HG03280 (cell line): ENCODE measurements around the gene MAPK1.
"Not testable (repeated sequence)": the region's sequence is repeated elsewhere in the genome, so short reads cannot be mapped to it uniquely, and the experiment has no call there.

Experiments used
- ATAC-seq: cut with Tn5 transposase; IDR thresholded peaks from one replicate; pipeline ENCODE4 v1.9.1; 2021; ENCODE audit warnings: mild to moderate bottlenecking, moderate library complexity; ENCODE audit not compliant: unreplicated experiment

Gene MAPK1

GRCh38 chr22:21793716-21794115, 73.7 kb downstream of the MAPK1 start:
- not testable (repeated sequence) for ATAC-seq

GRCh38 chr22:21791635-21792625, 75.5 kb downstream of the MAPK1 start:
- ATAC-seq, result peak; percentile 51

GRCh38 chr22:21790849-21791610, 76.4 kb downstream of the MAPK1 start:
- not testable (repeated sequence) for ATAC-seq

GRCh38 chr22:21790359-21790758, 77.1 kb downstream of the MAPK1 start:
- ATAC-seq, result no peak

GRCh38 chr22:21787565-21787964, 79.9 kb downstream of the MAPK1 start:
- ATAC-seq, result not testable (repeated sequence)

- ATAC-seq, result no peak
These were observed 87.2 kb downstream of the MAPK1 start for GRCh38 chr22:21780259-21780658.

- no peak for ATAC-seq
These were observed 88.0 kb downstream of the MAPK1 start for GRCh38 chr22:21779444-21779843.

GRCh38 chr22:21778705-21779363, 88.6 kb downstream of the MAPK1 start:
- ATAC-seq, result no peak

- ATAC-seq, result no peak
These were observed 95.8 kb downstream of the MAPK1 start for GRCh38 chr22:21771631-21771976.

- no peak for ATAC-seq
These were observed 99.0 kb downstream of the MAPK1 start for GRCh38 chr22:21768435-21768834.

GRCh38 chr22:21766691-21767462, 100.6 kb downstream of the MAPK1 start:
- ATAC-seq, result no peak

- ATAC-seq, result no peak
These were observed 101.4 kb downstream of the MAPK1 start for GRCh38 chr22:21765909-21766529.

- no peak for ATAC-seq
These were observed 103.2 kb downstream of the MAPK1 start for GRCh38 chr22:21764038-21764804.

GRCh38 chr22:21762712-21763581, 104.5 kb downstream of the MAPK1 start:
- ATAC-seq, result no peak

- ATAC-seq, result no peak
These were observed 105.3 kb downstream of the MAPK1 start for GRCh38 chr22:21761994-21762680.

GRCh38 chr22:21761086-21761485, 106.4 kb downstream of the MAPK1 start:
- ATAC-seq, result no peak

GRCh38 chr22:21760640-21761039, 106.8 kb downstream of the MAPK1 start:
- ATAC-seq, result no peak
